ENCODE results near the gene UBE2E3.

The UBE2E3 gene

DNA sequence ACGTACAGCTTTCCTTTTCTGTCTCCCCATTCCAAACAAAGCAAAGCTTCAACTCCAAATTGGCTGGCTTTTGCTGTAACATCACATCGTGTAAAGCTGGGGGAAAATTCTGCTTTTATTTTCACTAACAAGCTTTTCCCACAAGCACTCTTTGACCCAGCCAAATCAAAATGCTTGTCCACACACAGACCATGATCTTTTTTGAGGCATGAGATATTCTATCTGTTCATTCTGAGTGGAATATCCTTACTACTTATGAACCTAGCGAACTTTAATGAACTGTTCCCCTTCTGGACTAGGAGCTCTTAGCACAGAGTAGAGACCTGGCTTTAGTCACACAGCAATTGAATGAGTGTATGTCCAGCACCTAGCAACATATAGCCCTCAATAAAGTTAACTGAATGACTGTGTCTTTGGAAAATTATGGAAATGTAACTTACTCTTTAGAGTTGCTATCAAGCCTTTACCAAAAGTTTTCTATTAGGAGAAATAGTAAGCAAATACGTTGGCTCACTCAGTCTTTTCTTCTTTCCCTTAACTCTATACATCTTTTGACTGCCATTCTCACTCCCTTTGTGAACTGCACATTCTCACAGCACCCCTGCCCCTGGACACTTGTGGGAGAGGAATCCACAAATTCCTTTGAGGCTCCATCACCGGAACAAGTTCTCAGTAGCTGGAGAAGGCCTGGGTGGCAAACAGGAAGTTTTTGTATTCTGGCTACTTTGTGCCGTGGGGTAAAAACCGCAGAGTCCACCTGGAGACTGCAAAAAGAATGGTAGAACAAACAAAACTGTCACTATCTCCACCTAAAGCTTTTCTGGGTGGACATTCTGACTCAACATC lies 1.3 kb upstream of the UBE2E3 start:
- DNase-seq (ENCODE audit: low spot score) = peak; percentile 21

GRCh38 chr2:180979749-180980105 lies 678 bp upstream of the UBE2E3 start:
- DNase-seq (ENCODE audit: low spot score) = no peak

GRCh38 chr2:180980943-180981911 lies 822 bp downstream of the UBE2E3 start:
- peak; percentile 67 for DNase-seq (ENCODE audit: low spot score)

DNA sequence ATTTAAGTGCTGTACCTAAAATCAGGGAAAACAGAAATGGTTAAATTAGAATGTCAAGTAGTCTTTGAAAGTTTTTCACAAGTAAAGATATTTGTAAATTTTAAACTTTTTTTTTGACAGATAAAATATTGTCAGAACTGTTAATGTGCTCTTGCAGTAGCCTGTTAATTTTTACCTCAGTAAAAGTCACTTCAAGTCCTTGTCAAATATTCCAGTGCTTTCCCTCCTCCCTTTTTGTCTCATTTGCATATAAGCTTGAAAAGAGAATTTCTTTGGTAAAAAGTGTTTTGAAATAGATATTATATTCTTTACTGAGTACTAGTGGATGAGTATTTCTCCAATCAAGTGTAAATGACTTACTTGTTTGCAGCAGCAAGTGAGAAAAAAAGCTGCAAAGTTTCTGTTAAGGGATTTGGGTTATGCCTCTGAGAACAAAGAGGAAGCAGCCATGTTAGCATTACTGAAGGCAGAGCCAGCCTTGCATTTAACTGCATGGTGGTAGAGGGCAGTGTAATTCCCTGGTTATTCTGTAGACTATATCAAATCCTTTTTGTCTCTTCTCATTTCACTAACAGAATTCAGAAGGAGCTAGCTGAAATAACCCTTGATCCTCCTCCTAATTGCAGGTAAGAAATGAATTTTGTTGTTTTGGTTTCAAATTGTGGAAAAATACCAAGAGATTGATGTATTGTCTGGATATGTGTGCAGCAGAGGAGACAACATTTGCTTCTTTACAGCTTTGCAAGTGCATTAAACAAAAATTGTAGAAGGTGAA lies 3.2 kb downstream of the UBE2E3 start:
- DNase-seq (ENCODE audit: low spot score) = peak; percentile 78

DNA sequence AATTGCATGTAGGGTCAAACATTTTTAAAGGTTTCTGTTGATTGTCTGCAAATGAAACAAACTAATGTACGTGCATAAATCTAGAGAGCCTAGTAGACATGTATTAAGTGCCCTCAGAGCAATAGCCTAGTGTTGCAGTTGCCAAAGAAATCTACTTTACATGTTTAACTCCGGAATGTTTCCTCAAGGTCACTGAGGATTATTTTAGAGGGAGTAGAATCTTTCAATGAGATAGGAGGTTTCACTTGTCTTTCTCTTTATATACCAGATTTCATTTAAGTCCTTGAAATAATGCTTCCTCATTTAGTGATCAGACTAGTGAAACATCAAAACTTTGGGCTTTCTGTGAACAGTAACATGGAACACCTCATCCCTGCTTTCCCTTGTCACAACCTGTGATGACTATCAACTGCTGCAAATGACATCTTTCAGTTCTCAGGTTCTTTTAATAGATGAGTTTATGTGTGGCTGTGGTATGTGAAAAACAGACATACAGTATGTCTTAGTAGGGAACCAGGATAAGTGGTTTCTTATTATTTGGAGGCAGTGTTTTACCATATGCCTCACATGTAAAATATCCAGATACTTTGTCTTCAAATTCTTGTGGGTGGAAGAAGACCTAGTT lies 5.5 kb downstream of the UBE2E3 start:
- DNase-seq (ENCODE audit: low spot score) = no peak

- no peak for DNase-seq (ENCODE audit: low spot score)
Observed at GRCh38 chr2:180987146-180987545, 6.7 kb downstream of the UBE2E3 start.

DNA sequence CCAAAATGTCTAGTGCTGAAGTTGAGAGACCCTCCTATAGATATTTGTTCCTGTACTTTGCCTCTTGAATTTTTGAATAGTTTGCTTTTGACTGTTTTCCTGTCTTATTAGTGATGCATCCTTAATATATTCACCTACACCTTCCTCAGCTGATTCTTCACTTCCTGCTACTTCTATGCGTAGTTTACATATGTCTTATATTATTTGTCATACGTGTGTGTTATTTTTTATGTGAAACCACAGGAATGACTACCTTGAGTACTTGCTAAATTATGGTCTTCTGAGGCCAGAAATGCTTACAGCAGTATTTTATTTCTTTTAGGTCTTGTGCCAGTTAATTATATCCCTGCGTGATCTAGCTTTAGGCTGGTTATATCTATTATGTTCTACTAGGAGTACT lies 9.9 kb downstream of the UBE2E3 start:
- no peak for DNase-seq (ENCODE audit: low spot score)

GRCh38 chr2:180990794-180991193 lies 10.4 kb downstream of the UBE2E3 start:
- no peak for DNase-seq (ENCODE audit: low spot score)

DNA sequence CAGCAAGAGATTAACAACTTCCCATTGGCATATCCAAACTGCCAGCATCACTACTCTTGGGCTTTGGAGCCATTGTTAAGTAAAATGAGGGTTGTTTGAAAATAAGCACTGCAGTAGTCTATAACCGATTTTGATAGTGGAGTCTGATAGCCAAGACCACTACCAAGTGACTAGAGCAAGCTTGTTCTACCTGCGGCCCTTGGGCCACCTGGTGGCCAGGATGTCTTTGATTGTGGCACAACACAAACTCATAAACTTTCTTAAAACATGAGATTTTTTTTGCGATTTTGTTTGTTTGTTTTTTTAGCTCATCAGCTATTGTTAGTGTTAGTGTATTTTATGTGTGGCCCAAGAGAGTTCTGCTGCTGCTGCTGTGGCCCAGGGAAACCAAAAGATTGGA lies 11.0 kb downstream of the UBE2E3 start:
- no peak for DNase-seq (ENCODE audit: low spot score)

DNA sequence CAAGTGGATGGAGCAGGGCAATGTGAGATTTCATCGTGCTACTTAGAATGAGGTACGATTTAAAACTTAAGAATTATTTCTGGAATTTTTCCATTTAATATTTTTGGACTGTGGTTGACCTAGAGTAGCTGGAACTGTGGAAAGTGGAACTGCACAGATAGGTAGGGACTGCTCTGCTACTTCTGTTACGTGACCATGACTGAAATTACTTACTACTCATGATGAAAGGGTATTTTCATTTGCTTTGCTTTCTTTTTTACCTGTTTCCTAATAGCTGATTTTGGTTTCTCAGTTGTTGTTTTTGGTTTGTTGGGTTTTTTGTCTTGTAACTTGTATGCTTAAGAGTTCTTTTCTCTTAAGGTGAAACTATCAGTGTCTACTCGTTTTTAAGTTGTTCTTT lies 11.4 kb downstream of the UBE2E3 start:
- no peak for DNase-seq (ENCODE audit: low spot score)

DNA sequence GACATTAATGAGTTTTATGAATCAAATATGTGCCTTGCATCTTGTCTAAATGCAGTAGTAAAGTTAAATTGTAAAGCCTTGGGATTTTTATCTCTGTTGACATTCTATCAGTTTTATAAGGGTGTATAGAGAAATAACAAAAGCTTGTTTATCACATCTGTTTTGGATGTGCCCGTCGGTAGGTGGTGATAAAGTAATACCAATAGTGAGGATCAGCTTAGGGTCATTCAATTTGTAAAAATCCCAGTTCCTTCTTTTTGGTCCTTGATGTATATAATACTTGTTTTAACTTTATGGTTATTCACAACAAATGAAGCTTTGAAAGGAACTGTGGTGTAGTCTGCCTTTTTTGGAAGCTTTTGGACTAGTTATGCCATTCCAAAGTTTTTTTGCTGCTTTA lies 12.6 kb downstream of the UBE2E3 start:
- no peak for DNase-seq (ENCODE audit: low spot score)

GRCh38 chr2:180999274-180999964 lies 19.0 kb downstream of the UBE2E3 start:
- no peak for DNase-seq (ENCODE audit: low spot score)

GRCh38 chr2:181004647-181005325 lies 24.4 kb downstream of the UBE2E3 start:
- no peak for DNase-seq (ENCODE audit: low spot score)

- no peak for DNase-seq (ENCODE audit: low spot score)
Observed at GRCh38 chr2:181005326-181005655, 24.9 kb downstream of the UBE2E3 start.

GRCh38 chr2:181005809-181006208 lies 25.4 kb downstream of the UBE2E3 start:
- DNase-seq (ENCODE audit: low spot score) = no peak

DNA sequence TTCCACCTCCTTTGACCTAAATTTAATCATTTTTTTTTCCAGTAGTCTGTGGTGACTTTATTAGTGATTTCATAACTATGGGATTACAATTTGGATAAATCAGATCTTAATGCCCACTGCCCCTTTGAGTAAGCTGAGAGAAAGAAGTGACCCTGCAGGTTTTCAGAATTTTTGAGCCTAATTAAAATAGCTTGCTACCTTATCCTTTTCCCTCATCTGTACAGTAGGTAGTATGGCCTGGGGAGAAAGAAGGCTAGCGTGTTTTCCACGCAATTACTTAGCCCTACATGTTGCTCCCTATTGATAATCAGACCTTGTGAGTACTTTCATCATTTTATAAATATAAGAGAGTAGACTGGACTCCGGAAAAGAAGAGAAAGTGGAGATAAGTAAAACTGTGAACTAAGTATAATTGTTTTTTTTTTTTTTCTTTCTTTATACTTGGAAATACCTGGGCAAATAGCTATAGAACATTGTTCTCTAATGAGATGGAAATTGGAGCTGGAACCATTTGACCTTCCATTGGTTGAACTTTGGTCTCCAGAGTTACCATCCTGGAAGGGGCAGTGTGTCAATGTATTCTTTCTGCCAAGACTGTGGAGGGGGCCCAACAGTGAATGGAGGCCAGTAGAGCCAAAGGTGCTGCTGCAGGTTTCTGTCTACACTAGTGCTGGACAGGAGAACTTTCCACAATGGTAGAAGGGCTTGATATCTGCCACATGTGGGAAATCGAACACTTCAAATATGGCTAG lies 26.9 kb downstream of the UBE2E3 start:
- no peak for DNase-seq (ENCODE audit: low spot score)

- no peak for DNase-seq (ENCODE audit: low spot score)
Observed at GRCh38 chr2:181008407-181008806, 28.0 kb downstream of the UBE2E3 start.

GRCh38 chr2:181021199-181021789 lies 40.9 kb downstream of the UBE2E3 start:
- DNase-seq (ENCODE audit: low spot score) = no peak

- no peak for DNase-seq (ENCODE audit: low spot score)
Observed at GRCh38 chr2:181022652-181023051, 42.2 kb downstream of the UBE2E3 start.

DNA sequence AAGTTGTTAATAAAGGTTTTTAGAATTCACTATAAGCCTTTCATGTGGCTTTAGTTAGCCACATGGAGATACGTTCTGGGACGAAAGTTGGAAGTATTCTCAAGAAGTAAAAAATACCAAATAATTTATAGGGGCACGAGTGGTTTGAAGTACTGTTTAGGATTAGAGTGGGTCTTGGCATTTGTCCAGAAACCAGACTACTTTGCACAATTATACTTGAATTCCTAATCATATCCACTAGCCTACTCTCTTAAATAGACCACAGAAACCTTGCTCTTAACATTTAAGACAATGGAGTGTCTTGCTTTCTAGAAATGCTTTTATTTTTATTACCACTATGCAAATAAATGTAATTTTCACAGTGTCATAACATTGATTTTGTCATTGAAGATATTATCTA lies 44.6 kb downstream of the UBE2E3 start:
- DNase-seq (ENCODE audit: low spot score) = no peak
